ENCODE data around the gene PAMR1.
A peak's percentile ranks its signal among the peaks of the same experiment; 100 is the strongest.

Gene PAMR1

DNA sequence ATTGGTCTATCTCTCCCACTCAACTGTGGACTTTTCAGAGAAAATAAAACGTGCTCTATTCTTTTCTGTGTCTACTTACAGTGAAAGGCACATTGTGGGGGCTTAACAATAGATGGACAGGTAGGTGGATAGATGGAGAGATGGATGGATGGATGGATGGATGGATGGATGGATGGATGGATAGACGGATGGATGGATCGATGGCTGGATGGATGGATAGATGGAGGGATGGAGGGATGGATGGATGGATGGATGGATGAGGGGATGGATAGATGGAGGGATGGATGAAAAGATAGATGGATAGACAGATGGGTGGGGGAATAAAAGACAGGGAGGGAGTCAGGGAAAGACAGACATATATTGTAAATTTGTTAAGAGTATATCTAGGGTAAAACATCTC is 91.8 kb downstream of the PAMR1 start:
- DNase-seq: no peak

DNA sequence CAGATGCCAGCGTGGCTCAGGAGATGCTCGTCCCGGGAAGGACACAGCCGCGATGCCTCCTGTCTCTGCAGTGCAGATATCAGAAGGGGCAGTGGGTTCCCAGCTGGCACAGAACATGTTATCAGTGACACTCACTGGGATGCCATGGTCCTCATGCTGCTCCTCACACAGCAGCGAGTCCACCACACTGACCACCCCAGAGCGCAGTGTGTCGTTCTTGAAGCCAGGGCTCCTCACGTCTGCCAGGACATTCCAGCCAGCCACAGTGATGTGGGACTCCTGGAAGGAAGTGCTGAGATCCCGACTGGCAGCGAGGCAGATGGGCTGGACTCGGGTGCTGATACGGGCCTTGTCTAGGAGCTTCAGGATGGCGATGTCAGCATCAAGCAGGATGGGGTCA is 93.0 kb downstream of the PAMR1 start:
- no peak for DNase-seq

DNA sequence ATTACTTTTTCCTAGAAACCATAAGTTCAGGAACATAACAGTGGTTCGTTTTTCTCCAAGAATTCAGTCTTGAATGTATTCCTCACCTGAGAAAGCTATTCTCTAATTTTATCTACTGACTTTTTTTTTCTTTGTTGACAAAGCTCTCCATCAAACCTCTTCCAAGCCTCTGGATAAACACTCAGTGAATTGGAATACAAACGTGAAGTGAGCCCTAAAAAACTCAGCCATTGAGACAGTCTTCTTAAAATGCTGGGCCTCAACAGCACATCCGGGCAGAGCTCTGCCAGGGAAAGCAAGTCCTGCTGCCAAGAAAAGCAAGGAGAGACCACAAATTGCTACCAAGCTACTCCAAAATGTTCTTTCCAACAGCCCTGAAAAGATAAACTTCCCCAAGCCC is 98.3 kb downstream of the PAMR1 start:
- DNase-seq: no peak

DNA sequence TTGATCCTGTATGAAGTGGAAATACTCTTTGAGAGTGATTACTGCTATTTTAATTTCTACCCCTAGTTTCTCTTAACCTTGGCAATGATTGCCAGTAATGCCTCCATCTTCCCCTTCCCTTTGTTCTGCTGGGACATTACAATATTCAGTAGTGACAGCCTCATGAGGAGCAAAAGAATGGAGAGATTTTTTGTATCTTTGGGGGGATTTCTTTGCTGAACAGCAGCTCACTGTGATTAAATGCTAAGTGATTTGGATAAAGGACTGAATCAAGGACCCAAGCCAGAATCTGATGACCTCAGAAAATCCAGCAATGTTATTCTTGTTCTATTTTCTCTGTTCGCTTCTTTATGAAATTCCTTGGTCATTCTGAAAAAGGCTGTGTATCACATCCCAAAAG is 99.1 kb downstream of the PAMR1 start:
- DNase-seq: no peak

DNA sequence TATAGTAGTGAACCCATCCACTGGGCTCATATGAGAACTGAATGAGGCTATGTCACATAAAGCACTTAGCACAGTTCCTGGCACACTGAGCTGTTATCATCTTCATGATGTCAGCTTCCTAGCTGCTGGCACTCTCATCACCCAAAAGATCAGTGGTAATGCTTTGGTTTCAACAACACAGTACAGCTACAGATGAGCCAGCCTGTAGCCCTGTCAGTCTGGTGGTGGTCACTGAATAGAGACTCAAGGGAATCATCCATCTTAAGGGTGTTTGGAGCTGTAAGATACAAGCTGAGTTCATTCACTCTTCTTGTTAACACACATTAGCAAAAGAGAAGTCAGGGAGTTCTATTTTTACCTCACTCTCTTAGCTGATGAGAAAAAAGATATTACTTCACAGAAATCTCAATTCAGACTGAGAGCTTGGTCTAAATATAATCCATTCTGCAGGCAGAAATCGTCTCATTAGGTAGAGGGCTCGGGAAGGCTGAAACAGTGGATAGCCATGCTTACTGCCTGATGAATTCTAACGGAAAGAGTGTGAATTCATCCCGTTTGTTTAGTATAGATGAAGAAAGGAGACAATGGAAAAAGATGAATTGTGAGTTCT is 99.7 kb downstream of the PAMR1 start:
- no peak for DNase-seq

DNA sequence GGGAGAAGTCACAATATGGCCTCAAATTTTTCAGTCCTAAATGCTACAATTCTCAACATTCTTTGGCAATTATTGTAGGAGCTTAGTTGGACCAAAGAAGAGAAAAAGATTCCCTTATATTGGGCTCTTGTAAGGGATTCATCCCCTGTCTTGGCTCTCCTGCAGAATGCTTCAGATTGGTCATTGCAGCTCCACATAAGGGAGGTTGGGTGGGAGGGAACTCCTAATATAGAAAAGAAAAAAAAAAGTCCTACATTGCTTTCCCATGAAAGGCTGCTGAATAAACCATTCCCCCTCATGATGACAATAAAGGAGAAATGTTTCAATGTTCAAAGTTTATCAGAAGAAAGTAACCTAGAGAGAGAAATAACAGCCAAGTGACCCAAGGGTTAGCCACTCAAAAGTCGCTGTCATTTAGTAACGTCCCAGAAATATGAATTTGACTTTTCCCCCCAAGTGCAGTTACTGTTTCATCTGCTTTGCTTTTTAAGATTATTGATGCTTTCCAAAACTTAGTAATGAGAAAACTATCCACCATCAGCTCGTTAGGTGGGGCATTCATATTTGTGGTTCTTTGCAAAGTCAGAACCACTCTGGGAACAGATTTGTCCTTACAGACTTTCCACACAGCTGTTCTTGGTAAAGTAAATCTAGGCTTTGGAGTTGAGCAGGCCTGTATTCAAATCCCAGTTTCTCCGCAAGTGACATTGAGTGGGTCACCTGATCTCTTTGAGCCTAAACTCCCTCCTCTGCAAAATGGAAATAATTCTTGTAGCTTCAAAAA is 101.1 kb downstream of the PAMR1 start:
- no peak for DNase-seq

DNA sequence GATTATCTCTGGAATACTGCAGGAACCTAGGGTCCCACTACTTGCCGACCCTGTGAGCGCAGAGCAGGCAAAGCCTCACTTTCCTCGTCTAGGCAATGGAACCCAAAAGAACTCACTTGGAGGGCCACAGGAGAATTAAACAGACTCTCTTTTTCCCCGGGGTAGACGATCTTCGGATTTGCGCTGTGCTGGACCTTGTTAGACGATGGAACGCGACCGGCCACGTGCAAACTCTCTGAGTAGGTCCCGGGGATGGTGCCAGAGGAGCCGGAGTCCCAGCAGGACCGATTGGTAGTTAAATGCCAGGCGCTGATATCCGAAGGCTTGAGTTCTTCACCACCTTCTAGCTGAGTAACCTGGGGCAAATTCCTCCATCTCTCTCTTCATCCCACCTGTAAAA is 105.0 kb downstream of the PAMR1 start:
- DNase-seq: no peak

DNA sequence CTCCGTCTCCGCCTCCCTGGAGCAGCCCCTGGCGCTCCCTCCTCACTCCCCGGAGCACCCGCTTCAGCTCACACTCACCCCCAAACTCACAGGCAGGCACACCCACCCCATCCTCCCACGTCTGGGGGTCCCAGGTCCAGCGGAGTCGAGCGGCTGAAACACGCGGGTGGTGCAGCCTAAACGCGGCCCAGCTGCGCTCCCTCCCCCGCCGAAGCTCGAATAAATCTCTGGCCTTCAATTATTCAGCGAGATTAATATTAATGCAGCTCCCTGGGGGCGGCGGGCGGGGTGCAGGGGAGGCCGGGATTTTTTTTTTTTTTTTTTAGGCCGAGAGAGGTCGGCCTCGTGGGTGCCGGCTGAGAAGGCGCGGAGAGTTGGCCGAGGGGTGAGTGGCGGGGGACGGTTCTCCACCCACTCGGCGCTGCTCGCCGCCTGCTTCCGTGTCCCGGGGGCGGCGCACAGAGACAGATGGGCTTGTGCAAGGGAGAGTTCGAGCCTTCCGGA is 105.5 kb downstream of the PAMR1 start:
- DNase-seq: no peak

DNA sequence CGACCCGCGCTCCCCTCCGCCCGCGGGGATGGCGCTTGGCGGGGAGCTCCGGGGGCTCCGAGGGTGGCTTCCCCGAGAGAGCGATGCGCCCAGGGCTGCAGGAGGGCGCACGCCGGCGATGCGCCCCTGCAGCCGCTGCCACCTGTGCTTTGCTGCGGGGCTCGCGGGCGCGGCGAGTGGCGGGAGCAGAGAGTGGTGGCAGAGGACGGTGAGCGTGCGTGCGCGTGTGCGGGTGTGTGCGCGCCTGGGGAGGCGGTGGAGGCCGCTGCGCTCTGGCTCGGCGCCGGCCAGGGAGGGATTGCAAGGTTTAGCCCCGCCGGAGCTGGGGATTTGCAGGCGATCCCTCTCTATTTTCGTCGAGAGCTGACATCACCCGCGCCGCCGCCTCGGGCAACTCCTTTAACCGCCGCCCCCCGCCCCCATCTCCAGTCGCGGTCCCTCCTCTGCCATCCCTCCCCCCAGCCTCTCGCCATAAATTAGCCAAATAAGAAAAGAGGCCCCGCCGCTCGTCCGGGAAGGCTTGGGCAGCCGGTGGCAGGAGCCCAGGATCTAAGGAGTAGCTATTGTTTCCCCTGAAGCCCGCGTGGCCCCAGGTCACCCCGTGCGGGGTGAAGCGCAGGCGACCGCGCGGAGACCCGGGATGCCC is 106.1 kb downstream of the PAMR1 start, which contains the start of gene SLC1A2:
SLC1A2 (minus strand) TSS at position 375 of the 646 bp plus-strand sequence. CDS start 592 bp downstream, outside the sequence.
- peak; percentile 5 for DNase-seq

DNA sequence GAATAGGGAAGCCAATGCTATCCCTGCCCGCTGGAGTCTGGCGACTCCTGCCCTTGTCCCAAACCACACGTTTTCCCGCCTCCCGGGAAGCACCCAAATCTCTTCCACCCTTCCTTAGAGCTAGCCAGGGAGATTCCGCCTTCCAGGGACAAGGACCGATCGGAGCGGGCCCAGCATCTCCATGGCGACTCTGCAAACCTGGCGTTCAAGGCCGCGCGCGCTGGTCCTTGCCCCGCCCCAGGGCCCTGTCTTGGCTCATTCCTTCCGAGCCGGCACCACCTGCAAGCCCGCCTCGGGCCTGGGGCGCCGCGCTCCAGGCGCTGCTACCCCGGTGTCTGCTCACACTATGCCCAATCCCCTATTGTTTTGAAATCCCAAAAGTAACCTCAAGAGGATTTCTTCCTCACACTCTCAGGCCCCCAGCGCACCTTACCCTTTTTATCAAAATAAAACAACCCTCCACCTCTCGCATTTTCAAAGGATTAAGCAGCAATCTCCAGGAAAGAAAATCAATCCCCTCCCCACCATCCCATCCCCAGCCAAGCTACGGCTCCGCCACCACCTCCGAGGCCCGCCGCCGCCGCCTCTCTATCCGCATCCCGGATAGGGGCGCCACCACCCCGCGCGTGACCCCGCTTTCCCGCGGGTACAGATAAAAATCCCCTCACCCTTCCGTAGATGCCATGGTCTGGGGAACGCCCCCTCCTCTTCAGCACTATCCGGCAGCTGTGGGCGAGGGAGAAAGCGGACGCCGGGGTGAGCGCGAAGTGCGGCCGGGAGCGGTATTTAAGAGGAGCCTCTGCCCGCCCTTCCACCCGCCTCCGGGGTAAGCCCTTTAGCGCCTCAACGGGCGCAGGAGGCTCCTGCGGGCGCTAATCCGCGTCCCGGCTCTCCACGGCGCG is 106.9 kb downstream of the PAMR1 start:
- DNase-seq: no peak

DNA sequence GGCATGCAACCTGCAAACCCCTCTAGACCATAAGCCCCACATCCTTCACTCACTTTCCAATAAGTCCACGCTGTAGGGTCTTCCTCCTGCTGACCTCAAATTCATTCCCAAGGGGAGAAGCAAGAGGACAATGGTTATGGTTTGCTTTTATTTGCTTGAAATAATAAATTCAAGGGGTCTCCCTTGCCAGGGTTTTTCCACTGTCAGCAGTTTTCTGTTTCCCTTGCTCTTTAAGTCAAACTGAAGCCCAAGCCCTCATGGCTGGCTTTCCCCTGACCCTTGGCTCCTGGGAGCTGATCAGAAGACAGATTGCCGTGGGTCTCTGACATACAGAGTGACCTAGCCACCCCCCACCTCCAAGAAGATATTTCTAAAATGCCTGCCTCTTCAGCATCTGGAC is 109.9 kb downstream of the PAMR1 start:
- DNase-seq: no peak

DNA sequence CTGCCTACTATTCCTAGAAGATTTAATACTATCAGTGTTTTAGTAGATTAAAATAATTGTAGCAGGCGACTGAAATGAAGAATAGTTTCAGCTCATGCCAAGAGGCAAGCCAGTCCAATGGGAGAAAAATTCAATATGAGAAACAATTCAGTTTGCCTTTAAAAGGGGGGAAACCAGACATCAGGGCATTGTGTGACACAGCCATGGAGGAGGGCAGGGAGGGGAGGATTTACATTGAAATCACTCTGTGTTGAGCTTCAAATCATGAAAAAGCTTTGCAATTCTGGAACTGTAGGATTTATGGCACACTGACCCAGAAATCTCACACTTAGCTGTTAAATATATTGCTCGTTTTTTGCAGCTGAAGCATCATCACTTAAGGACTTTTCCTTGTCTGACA is 110.6 kb downstream of the PAMR1 start:
- DNase-seq: no peak

DNA sequence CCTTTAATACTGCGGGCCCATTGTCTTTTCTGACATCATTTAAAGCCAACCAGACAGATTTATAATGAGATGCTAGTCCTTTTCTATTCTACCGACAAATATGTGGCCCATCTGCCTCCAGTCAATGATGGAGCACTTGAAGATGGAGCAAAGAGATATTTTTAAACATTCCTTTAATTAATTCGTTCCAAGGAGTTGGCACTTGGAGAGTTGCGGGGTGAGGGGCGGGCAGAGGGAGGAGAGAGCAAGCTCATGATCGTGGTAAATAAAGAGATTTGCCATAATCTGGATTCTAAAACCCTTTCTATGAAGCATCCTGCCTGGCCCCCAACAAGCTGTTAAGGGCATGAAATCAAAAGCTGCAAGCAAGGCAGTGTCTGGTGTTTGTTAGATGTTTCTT is 111.1 kb downstream of the PAMR1 start:
- no peak for DNase-seq

DNA sequence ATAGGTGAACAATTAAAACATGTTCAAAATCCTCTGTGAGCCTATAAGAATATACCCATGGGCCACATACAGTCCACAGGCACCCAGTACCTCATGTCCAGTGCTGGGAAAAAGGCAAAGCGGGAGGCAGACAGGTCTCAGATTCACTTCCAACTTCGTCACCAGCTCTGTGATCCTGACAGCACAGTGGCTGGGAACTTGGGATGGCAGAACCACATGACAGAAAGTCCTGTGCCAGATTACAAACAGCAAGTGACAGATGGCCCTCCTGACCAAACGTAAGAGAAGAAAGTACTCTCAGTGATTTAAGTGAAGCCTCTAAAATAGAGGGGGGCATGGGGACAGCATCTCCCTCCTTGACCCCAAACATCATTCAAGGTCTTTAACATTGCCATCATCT is 111.8 kb downstream of the PAMR1 start:
- no peak for DNase-seq

DNA sequence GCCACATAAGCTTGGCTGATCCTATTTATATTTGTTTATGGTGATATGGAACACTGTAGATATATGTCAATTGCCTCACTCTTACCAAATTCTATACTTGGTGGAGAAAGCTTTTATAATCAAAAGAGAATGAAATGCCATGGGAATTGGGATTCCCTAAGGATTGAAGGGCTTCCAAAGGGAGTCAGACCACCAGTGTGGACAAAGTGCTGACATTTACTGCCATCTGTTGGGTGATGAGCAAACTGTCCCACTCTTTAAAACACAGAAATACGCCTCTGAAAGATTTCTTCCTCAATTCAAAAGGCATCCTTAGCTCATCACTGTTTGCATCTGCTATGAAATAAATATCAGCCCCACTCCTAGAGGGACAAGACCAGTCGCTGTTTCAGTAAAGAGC is 113.1 kb downstream of the PAMR1 start:
- no peak for DNase-seq

DNA sequence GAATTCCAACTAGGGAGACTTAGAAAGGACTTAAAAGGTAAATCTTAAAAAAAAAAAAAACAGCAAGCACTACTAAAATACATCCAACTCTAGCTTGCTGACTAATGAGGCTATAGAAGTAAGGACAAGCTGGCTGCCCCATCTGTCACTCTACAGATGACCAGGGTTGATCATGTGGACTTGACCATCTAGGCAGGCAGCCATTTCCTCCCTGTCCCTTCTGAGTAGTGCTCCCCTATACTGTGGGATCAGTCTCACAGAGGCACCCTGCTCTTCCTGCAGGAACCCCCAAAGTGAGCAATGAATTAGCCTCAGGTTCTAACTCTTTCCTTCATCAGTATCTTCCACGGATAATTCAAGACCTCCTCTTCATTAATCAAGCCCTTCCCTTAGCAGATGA is 118.4 kb downstream of the PAMR1 start:
- DNase-seq: no peak

DNA sequence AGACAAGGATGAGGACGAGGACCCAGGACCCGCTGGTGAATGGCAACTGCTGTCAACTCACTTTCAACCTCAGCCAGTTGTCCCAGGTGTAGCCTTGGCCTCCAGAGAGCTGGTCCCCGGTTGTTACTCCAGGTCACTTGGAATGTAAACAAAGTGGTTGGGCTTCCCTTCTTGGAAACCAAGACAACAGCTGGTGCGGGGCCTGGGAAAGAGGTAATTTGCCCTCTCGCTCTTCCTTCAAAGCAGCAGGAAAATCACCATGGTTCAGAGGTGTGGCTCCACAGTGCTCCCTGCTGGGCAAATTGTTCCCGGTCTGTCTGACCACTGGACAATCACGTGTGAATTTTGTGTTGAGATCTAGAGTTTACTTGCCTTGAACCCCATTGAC is 121.0 kb downstream of the PAMR1 start:
- DNase-seq: no peak

DNA sequence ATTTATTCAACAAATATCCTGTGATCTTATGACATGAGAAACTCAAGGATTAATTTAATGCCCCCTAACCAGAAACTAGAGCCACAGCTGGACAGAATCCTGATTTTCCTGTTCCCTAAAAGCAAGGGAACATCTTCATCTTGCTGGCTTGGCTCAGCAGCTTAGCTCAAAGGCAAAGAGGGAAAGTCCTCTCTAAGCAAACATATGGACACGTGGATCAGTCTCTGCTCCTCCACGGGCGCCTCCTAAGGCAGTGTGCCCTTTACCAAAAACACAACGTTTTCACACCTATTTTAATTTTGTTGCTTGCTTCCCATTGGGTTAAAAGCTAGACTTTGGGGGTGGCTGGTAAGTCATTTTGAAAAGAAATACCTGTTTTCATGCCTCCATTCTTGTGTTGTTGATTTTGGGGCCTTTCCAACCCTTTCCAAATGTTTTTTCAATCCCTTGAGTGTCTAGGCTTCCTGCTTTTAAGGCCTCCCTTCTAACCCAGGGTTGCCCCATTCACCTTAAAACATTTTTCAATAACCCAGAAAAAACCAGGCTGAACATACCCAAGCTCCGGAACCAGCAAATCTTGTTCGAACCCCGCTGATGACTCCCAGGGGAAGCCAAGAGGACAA is 121.5 kb downstream of the PAMR1 start:
- DNase-seq: no peak

DNA sequence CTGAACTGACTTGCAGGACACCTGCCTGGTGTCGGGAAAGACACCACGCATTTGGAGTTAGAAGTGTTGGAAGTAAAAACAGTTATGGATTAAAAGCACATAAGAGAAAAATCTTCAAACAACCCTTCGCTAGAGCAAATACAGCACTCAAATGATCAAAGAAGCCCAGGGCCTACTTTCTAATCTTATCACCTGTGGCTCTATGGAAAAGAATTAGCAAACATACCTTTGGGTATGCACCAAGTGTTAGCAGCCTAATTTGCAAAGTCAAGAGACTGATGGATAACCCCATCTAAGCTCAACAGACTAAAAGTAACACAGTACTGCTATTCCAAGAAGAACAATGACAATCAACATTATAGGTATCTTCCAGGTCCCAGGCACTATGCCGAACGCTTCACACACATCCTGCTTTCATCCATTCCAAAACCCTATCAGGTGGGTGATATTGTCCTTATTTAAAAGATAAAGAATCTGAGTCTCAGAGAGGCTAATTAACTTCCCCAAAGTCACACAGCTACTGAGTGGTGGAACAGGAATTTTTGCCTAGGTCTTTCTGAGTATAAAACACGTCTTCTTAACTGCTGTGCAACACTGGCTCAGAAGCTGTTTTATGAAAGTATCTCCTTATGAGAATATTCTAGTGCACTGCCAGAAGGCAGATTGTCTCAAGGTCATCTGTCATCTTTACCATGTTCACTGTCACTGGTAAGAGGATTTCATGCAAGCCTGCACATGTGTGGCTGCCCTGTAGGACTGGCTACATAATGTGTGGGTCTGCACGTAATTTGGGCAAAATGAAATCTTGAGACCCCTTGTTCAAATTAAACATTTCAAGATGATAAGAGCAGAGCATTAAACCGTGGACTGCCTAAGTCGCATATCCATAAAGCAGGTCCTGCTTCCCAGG is 122.4 kb downstream of the PAMR1 start:
- DNase-seq: no peak

DNA sequence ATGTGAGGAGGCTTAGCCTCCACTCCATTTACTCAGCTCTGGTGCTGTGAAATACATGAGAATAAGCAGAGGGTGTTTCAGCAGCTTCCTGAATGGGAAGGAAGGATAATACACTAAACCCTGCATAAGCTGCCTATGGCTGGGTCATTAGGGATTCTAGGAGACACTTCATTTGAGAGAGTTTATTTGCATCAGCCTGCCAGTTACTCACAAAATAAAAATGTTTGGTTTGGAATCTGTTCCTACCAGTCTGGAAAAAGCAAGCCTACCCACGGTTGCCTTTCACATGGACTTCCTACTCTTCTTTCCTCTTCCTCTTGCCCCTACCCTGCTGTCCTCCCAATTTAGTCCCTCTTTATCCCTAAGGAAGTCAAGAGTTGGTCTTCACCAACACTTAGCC is 126.5 kb downstream of the PAMR1 start:
- DNase-seq: no peak

DNA sequence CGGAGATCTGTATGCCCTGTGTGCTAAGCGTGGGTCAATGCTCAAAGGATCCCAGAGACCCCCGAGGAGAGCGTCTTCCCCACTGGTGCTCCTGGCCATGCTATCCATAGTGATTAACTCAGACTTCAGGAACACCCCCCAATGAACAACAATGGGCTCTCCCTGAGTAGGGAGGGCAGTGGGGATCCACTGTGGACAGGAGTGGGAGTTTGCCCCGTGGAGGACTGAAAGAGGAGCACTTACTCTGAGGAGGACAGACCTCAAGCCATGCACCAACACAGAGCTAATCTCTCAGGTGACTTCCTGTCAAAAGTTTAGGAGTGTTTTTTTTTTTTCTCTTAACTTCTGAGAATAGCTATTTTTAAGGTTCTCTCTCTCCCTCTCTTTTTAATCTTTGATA is 130.5 kb downstream of the PAMR1 start:
- no peak for DNase-seq

Measured in NCI-H510A treated with DMSO at 0.1 percent for 48 hours (cell line).